IMR-90 (cell line): ENCODE data around the gene SENP6. TPM values are rescaled to one million over a fixed set of nuclear protein-coding genes. Genes with fewer than 3 reads are reported as not detected.

Experiments
- ATAC-seq: fragments of 200-7000 bp; cut with Tn5 transposase; 2 replicates; pipeline ENCODE4 v1.9.1; 2020; ENCODE audit warnings: low read depth, mild to moderate bottlenecking, moderate library complexity
- BruUV-seq: library from RNA; stranded (reverse); fragments of 400-500 nt; replicated peaks from 2 replicates; lab custom pipeline; 2021; lab: Mats Ljungman, UMichigan
- CTCF ChIA-PET: fragments of 300-600 bp; formaldehyde crosslinking; extraction: SDS; loops from one replicate; lab custom pipeline; 2021; ENCODE audit warnings: antibody characterized with exemption; lab: Yijun Ruan, JAX
- POLR2A ChIA-PET: fragments of 300-600 bp; sonication (Branson Sonifier 250); formaldehyde crosslinking; loops from one replicate; lab custom pipeline; 2022; ENCODE audit warnings: antibody characterized with exemption; ENCODE audit not compliant: unreplicated experiment; lab: Charles Lee
- DNase-seq: peaks from one replicate; pipeline ENCODE4 v3.0.0; 2013
- H2AFZ ChIP-seq: replicated peaks from 2 replicates; pipeline ENCODE3; 2013; ENCODE audit warnings: low read length, mild to moderate bottlenecking; ENCODE audit not compliant: poor library complexity
- H2AK5ac ChIP-seq: 2 replicates; pipeline ENCODE4 v1.6.1; 2013; ENCODE audit warnings: low read depth, low read length, inconsistent platforms
- H2AK9ac ChIP-seq: replicated peaks from 2 replicates; pipeline ENCODE3; 2013; ENCODE audit warnings: mild to moderate bottlenecking, low read depth, low read length, moderate library complexity; ENCODE audit not compliant: poor library complexity
- H2BK120ac ChIP-seq: 2 replicates; pipeline ENCODE4 v1.6.1; 2013; ENCODE audit warnings: low read depth, low read length, inconsistent platforms
- H2BK15ac ChIP-seq: 3 replicates; pipeline ENCODE4 v1.6.1; 2013; ENCODE audit warnings: low read depth, low read length, inconsistent platforms
- H2BK20ac ChIP-seq: 2 replicates; pipeline ENCODE4 v1.6.1; 2013; ENCODE audit warnings: low read depth, mild to moderate bottlenecking, inconsistent platforms, low read length, moderate library complexity
- H2BK5ac ChIP-seq: 2 replicates; pipeline ENCODE4 v1.6.1; 2013; ENCODE audit warnings: mild to moderate bottlenecking, low read depth, low read length, inconsistent platforms; ENCODE audit not compliant: poor library complexity, severe bottlenecking
- H3K14ac ChIP-seq: replicated peaks from 2 replicates; pipeline ENCODE4 v1.6.1; 2013; ENCODE audit warnings: low read depth, low read length, inconsistent platforms
- H3K18ac ChIP-seq: 2 replicates; pipeline ENCODE4 v1.6.1; 2013; ENCODE audit warnings: low read depth, low read length, control low read depth
- H3K23ac ChIP-seq: 2 replicates; pipeline ENCODE4 v1.6.1; 2013; ENCODE audit warnings: low read depth, low read length, inconsistent platforms
- H3K27ac ChIP-seq: 2 replicates; pipeline ENCODE4 v1.5.1; 2013; ENCODE audit warnings: mild to moderate bottlenecking, control low read depth, low read length; ENCODE audit not compliant: insufficient read depth
- H3K27me3 ChIP-seq: 2 replicates; pipeline ENCODE4 v1.6.1; 2013; ENCODE audit warnings: low read length; ENCODE audit not compliant: control insufficient read depth, insufficient read depth
- H3K36me3 ChIP-seq: 2 replicates; pipeline ENCODE4 v1.6.1; 2013; ENCODE audit warnings: low read length, mixed read lengths; ENCODE audit not compliant: control insufficient read depth, insufficient read depth
- H3K4ac ChIP-seq: 2 replicates; pipeline ENCODE4 v1.6.1; 2013; ENCODE audit warnings: low read depth, low read length, inconsistent platforms
- H3K4me1 ChIP-seq: 2 replicates; pipeline ENCODE4 v1.6.1; 2013; ENCODE audit warnings: low read length, mixed read lengths; ENCODE audit not compliant: control insufficient read depth, insufficient read depth
- H3K4me2 ChIP-seq: 2 replicates; pipeline ENCODE4 v1.6.1; 2013; ENCODE audit warnings: low read depth, mild to moderate bottlenecking, control low read depth, low read length, moderate library complexity
- H3K4me3 ChIP-seq: 2 replicates; pipeline ENCODE4 v1.5.1; 2013; ENCODE audit warnings: low read depth, mild to moderate bottlenecking, control low read depth, low read length, moderate library complexity; ENCODE audit not compliant: insufficient read depth
- H3K56ac ChIP-seq: 2 replicates; pipeline ENCODE4 v1.6.1; 2013; ENCODE audit warnings: low read length, inconsistent platforms; ENCODE audit not compliant: insufficient read depth; ENCODE audit errors: extremely low read depth
- H3K79me1 ChIP-seq, 2 experiments: 2 replicates each; pipeline ENCODE4 v1.6.1; 2013; ENCODE audit warnings: low read length in 2 of 2, inconsistent platforms in 1 of 2, low read depth in 1 of 2
- H3K9ac ChIP-seq: 2 replicates; pipeline ENCODE4 v1.6.1; 2013; ENCODE audit warnings: low read depth, low read length, control low read depth
- H3K9me1 ChIP-seq: 2 replicates; pipeline ENCODE4 v1.6.1; 2013; ENCODE audit warnings: low read length, inconsistent platforms; ENCODE audit not compliant: insufficient read depth
- H3K9me3 ChIP-seq: 2 replicates; pipeline ENCODE4 v1.6.1; 2013; ENCODE audit warnings: low read length; ENCODE audit not compliant: control insufficient read depth, insufficient read depth
- H4K20me1 ChIP-seq: 2 replicates; pipeline ENCODE4 v1.6.1; 2013; ENCODE audit warnings: low read length, inconsistent platforms; ENCODE audit not compliant: insufficient read depth
- H4K5ac ChIP-seq: 2 replicates; pipeline ENCODE4 v1.6.1; 2013; ENCODE audit warnings: mild to moderate bottlenecking, low read depth, low read length, control low read depth
- H4K8ac ChIP-seq, 2 experiments: 2 replicates each; pipeline ENCODE4 v1.6.1; 2013; ENCODE audit warnings: low read depth in 2 of 2, low read length in 2 of 2, control low read depth in 1 of 2, inconsistent platforms in 1 of 2
- H4K91ac ChIP-seq: 2 replicates; pipeline ENCODE4 v1.6.1; 2013; ENCODE audit warnings: low read depth, low read length, inconsistent platforms; ENCODE audit not compliant: insufficient read depth
- BHLHE40 ChIP-seq: fragments of 150-350 bp; IDR thresholded peaks from 2 replicates; pipeline ENCODE4 v1.6.1; 2016; ENCODE audit warnings: mild to moderate bottlenecking, low read depth, low read length
- NFE2L2 ChIP-seq: fragments of 150-350 bp; IDR thresholded peaks from 2 replicates; pipeline ENCODE4 v1.6.1; 2016; ENCODE audit warnings: low read depth, mild to moderate bottlenecking, low read length
- POLR2A ChIP-seq: IDR thresholded peaks from 2 replicates; pipeline ENCODE4 v1.6.1; 2012; ENCODE audit warnings: mild to moderate bottlenecking, low read depth, low read length
- SMC3 ChIP-seq: fragments of 150-350 bp; IDR thresholded peaks from 2 replicates; pipeline ENCODE4 v1.6.1; 2016; ENCODE audit warnings: low read depth, mild to moderate bottlenecking, antibody characterized with exemption, low read length, moderate library complexity
- WGBS, 2 experiments: methylation state at CpG; one replicate each; pipeline versions ENCODE4 v1.1.5 to v1.1.7; 2013; ENCODE audit warnings: missing lambda C conversion rate in 2 of 2; ENCODE audit not compliant: insufficient read length in 1 of 2; ENCODE audit errors: extremely low coverage in 2 of 2; 5-methylcytosine and 5-hydroxymethylcytosine counted together
- dilution Hi-C: fragments of 300-500 bp; cut with HindIII; formaldehyde crosslinking; loops from one replicate; pipeline ENCODE4 v1.14.3; 2018; ENCODE audit warnings: low sequenced_read_pairs; ENCODE audit not compliant: unreplicated experiment
- in situ Hi-C: fragments of 300-500 bp; cut with MboI; formaldehyde crosslinking; loops from 3 replicates; pipeline ENCODE4 v1.14.3; 2019; ENCODE audit warnings: low sequenced_read_pairs, inconsistent platforms, mixed read lengths
- intact Hi-C: fragments of 100-400 bp; cut with micrococcal nuclease; formaldehyde crosslinking; loops from 2 replicates; pipeline ENCODE4 v1.10.0; 2022
- polyA plus RNA-seq, 3 experiments: library from polyadenylated mRNA; depleted of rRNA; stranded (reverse); fragments of >200 nt; gene quantifications; 2 replicates each; pipeline ENCODE4 v1.2.3, GENCODE V29; 2012; ENCODE audit warnings: low replicate concordance in 1 of 3
- total RNA-seq: library from RNA; depleted of rRNA; stranded (reverse); fragments of >200 nt; gene quantifications from 2 replicates; pipeline ENCODE4 v1.2.3, GENCODE V29; 2012
- TF ChIP-seq, protein P1 (sequence below): conservative IDR thresholded peaks from 2 replicates; pipeline ENCODE4 v1.5.1; 2012; ENCODE audit warnings: mild to moderate bottlenecking, low read depth, low read length, improper control_type of control experiment

Gene SENP6
- total and polyA plus RNA-seq, 2 of the 4 experiments (the other 2 are of a cell fraction): 23.1 to 25.8 TPM

DNA sequence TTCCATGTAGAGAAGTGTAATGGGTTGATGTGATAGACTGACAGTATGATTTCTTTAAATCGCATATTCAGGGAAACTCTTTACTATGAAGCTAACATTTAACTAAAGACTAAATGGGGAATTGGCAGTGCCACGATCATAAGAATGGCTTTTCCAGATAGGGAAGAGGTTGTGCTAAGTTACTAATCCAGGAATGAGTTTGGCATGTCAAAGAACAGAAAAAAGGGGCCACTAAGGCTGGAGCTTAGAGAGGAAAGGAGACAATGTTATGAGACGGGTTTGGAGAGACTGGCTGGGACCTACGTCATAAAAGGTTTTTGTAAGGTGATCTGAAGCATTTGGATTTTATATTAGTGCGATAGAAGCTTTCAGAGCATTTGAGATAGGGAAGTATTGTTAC lies 40.6 kb downstream of the SENP6 start (continued):
- TF ChIP-seq SMC3: no peak

DNA sequence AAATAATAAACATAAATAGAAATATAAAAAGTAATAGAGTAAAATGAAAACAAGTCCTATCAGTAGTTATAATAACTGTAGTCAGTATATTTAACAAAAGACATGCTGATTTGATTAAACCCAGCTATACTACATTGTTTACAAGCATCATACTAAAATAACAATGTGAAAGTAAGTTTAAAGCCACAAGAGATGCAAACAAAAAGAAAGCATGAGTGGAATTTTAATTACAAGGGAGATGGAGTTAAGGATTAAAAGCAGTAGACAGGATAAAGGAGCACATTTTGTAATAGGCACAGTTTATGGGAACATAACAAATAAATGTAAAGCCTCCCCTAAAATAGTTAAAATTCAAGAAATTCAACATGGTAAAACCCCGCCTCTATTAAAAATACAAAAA lies 41.5 kb downstream of the SENP6 start:
- dilution Hi-C loops: no loop called here
- Histone ChIP-seq H3K18ac (no peak overlapping the region), H3K36me3 (peaks cover 15% of the 10 kb centered on the region; the same call in 1 of the 2 replicates), H3K56ac (no peak overlapping the region), H4K8ac (no peak overlapping the region), H3K9me1 (0 out of 2 replicates have a peak, but pooled peaks cover 3% of the 10 kb centered on the region), H3K23ac (no peak overlapping the region), H3K4me2 (no peak overlapping the region), H3K9me3 (no peaks in the 10 kb centered on the region), H3K9ac (no peak overlapping the region), H2BK20ac (no peak overlapping the region), H2BK15ac (no peak overlapping the region), H4K5ac (no peak overlapping the region), H3K4me1 (no peaks in the 10 kb centered on the region; the same call in 1 of the 2 replicates), H3K4ac (no peak overlapping the region), H3K27me3 (no peaks in the 10 kb centered on the region), H2AK5ac (no peak overlapping the region), H2BK120ac (no peak overlapping the region), H3K4me3 (no peak overlapping the region), H2AFZ (no peak overlapping the region), H2AK9ac (no peak overlapping the region), H3K14ac (no peak overlapping the region), H4K20me1 (no peaks in the 10 kb centered on the region), H3K27ac (no peak overlapping the region), H2BK5ac (no peak overlapping the region), H3K79me1 (peaks cover 4 to 26% of the 10 kb centered on the region in 2 experiments), H4K91ac (no peak overlapping the region; the same call in 1 of the 2 replicates)
- CTCF ChIA-PET: no interaction called here
- ATAC-seq: peak; percentile 51
- POLR2A ChIA-PET: no interaction called here
- DNase-seq: peak; percentile 40
- TF ChIP-seq, protein P1, sequence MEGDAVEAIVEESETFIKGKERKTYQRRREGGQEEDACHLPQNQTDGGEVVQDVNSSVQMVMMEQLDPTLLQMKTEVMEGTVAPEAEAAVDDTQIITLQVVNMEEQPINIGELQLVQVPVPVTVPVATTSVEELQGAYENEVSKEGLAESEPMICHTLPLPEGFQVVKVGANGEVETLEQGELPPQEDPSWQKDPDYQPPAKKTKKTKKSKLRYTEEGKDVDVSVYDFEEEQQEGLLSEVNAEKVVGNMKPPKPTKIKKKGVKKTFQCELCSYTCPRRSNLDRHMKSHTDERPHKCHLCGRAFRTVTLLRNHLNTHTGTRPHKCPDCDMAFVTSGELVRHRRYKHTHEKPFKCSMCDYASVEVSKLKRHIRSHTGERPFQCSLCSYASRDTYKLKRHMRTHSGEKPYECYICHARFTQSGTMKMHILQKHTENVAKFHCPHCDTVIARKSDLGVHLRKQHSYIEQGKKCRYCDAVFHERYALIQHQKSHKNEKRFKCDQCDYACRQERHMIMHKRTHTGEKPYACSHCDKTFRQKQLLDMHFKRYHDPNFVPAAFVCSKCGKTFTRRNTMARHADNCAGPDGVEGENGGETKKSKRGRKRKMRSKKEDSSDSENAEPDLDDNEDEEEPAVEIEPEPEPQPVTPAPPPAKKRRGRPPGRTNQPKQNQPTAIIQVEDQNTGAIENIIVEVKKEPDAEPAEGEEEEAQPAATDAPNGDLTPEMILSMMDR: no peak
- TF ChIP-seq NFE2L2 (no peak), POLR2A (no peak), BHLHE40 (no peak)
- in situ Hi-C loops: no loop called here
- intact Hi-C loops: no loop called here
- WGBS, 2 experiments: no CpG with 5 or more reads among the region's 1 CpG
- no TSS peak for BruUV-seq
